NCI-H146 treated with DMSO at 0.1 percent for 48 hours (cell line): Measurements from ENCODE around the gene ERH.
"Not testable (repeated sequence)": the region's sequence is repeated elsewhere in the genome, so short reads cannot be mapped to it uniquely, and the experiment has no call there.

Experiments
- DNase-seq: peaks from one replicate; lab custom pipeline; 2025; ENCODE audit not compliant: unreplicated experiment; lab: John Stamatoyannopoulos, UW

Gene ERH

DNA sequence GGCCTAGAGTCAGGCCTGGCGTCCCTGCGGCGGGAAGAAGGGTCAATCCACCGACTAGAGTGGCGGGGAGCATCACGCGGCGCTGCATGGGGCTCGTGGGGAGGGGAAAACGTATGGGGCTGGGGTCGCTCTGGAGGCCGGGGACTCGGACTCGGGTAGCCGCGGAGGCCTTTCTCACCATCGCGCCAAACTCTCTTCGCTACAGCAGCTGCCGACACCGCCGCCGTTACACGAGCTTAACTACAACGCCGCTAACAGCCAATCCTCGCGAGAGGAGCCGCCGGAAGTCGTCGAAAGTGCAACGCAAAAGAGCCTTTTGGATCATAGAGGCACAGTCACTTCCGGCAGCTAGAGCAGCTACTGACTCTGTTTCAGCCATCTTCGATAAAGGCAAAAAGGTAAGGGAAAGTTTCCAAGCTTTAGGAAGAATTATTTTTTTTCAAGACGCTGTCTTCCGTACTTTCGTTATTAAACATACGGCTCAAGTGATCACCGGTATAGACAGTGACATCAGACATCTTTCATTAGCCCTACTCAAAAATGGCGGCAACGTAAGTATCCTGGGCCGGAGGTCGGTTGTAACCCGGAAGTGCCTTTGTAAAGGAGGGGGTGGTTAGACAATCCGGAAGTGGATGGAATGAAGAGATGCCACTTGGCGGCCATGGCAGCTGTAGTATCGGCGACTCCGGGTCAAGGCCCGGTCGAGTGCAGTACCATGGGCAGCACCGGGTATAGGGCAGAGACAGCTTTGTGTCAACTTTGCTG is at the start of gene ERH, which contains the start of gene SLC39A9:
Gene ERH (minus strand): TSS at position 247 of the 765 bp plus-strand sequence. CDS start 66 bp downstream, at position 181.
Gene SLC39A9 (plus strand): TSS at position 640 of the 765 bp plus-strand sequence. CDS start 678 bp downstream, outside the sequence.
- peak; percentile 97 for DNase-seq

DNA sequence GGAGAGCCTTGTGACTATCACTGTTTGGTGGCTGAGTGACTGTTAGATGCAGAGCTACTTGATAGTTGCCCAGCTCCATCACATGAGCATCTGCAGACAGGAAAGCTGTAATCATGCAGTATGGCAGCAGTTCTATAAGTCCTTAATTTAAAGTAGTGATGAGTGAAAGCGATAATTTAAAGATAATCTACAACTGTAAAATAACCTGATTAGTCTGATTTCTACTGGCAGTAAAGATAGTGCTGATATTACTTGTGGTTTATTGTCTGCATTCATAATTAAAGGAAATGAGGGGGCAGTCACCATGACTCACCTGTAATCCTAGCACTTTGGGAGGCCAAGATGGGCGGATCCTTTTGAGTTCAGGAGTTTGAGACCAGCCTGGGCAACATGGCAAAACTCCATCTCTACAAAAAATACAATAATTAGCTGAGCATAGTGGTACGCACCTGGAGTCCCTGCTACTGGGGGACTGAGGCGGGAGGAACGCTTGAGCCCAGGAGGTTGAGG is 45.3 kb upstream of the ERH start:
- DNase-seq = no peak

DNA sequence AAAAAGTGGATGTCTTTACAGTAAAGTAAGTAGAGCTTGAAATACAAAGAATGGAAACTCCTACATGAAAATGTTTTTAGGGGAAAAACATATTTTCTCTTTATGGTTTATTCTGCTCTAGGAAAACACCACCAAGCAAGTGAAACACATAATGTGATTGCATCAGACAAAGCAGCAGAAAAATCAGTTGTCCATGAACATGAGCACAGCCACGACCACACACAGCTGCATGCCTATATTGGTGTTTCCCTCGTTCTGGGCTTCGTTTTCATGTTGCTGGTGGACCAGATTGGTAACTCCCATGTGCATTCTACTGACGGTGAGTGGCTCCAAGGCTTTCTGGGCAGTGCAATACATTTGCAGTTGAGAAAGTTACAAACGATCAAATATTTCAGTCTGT is 43.8 kb upstream of the ERH start:
- no peak for DNase-seq

DNA sequence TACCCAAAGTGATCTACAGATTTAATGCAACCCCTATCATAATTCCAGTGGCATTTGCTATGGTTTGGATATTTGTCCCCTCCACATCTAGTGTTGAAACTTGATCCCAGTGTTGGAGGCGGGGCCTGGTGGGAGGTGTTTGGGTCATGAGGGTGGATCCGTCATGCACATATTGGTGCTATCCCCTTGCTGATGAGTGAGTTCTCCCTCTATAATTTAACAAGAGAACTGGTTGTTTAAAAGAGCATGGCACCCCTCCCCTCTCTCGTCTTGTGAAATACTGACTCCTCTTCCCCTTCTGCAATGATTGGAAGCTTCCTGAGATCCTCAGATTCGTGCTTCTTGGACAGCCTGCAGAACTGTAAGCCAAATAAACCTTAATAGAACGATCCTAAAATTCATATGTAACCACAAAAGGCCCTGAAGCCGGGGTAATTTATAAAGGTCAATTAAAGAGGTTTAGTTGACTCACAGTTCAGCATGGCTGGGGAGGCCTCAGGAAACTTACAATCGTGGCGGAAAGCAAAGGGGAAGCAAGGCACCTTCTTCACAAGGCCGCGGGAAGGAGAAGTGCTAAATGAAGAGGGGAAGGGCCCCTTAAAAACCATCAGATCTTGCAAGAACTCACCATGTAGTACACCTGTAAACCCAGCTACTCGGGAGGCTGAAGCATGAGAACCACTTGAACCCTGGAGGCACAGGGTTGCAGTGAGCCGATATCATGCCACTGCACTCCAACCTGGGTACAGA is 41.6 kb upstream of the ERH start:
- DNase-seq = no peak

DNA sequence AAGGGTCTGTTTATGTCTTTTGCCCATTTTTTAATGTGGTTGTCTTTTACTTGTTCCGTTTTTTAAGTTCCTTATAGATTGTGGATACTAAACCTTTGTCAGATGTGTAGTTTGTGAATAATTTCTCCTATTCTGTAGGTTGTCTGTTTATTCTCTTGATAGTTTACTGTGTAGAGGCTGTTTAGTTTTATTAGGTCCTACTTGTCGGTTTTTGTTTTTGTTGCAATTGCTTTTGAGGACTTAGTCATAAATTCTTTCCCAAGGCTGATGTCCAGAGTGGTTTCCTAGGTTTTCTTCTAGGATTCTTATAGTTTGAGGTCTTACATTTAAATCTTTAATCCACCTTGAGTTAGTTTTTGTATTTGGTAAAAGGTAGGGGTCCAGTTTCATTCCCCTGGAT is 34.3 kb upstream of the ERH start:
- no peak for DNase-seq

DNA sequence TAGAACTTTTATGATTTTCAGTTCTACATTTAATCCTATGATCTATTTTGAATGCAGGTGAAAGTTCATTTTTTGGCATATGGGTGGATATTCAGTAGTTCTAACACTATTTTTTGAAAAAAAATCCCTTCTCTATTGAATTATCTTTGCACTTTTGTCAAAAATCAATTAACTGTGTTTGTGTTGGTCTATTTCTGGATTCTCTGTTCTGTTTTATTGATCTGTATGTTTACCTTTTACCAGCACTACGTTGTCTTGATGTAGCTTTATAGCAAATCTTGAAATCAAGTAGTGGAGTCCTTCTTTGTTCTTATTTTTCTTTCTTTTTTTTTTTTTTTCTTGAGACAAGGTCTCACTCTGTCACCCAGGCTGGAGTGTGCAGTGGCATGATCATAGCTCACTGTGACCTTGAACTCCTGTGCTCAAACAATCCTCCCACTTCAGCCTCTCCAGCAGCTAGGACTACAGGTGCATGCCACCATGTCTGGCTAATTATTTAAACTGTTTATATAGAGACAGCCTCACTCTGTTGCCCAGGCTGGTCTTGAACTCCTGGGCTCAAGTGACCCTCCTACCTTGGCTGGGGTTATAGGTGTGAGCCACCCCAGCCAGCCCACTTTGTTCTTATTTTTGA is 32.3 kb upstream of the ERH start:
- DNase-seq = no peak

DNA sequence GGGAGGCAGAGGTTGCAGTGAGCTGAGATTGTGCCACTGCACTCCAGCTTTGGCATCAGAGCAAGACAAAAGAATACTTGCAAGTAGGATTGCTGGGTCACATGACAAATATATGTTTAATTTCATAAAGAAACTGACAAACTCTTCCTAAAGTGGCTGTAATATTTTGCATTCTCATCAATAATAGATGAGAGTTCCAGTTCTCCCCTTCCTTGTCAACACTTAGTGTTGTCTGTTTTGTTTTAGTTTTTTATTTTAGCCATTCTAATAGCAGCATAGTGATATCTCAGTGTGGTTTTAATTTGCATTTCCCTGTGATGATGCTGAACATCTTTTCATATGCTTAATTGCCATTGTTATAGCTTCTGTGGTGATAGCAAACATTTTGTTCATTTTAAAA is 31.5 kb upstream of the ERH start:
- no peak for DNase-seq

DNA sequence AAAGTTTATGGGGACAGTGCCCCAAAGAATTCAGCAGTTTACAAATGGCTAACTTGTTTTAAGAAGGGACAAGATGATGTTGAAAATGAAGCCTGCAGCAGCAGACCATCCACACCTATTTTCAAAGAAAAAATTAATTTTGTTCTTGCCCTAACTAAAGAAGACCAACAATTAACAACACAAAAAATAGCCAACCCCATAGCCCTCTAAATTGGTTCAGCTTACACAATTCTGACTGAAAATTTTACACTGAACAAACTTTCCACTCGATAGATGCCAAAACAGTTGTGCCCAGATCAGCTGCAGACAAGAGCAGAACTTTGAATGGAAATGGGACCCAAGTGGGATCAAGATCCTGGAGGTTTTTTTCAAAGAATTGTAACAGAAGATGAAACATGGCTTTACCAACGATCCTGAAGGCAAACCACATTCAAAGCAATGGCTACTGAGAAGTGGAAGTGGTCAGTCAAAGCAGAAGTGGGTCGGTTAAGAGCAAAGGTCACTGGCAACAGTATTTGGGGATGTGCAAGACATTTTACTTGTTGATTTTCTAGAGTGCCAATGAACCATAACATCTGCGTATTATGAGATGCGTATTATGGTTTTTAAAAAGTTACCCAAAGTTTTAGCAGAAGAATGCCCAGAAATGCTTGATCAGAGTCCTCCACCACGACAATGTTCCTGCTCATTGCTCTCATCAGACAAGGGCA is 30.3 kb upstream of the ERH start:
- no peak for DNase-seq

DNA sequence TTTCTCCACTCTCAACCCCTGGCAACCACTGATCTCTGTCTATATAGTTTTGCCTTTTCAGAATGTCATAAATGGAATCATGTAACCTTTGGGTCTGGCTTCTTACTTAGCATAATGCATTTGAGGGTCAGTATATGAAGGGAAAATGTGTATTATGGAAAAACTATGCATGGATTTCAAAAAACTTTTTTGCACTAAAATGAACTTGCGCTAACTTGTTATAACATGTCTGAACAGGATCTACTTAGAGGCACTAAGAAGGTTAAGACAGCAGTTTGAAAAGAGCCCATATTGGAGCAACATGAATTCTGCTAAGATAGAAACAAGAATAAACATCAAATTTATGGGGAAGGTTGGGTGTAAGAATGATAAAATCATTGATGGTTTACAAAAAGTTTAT is 29.5 kb upstream of the ERH start:
- no peak for DNase-seq

DNA sequence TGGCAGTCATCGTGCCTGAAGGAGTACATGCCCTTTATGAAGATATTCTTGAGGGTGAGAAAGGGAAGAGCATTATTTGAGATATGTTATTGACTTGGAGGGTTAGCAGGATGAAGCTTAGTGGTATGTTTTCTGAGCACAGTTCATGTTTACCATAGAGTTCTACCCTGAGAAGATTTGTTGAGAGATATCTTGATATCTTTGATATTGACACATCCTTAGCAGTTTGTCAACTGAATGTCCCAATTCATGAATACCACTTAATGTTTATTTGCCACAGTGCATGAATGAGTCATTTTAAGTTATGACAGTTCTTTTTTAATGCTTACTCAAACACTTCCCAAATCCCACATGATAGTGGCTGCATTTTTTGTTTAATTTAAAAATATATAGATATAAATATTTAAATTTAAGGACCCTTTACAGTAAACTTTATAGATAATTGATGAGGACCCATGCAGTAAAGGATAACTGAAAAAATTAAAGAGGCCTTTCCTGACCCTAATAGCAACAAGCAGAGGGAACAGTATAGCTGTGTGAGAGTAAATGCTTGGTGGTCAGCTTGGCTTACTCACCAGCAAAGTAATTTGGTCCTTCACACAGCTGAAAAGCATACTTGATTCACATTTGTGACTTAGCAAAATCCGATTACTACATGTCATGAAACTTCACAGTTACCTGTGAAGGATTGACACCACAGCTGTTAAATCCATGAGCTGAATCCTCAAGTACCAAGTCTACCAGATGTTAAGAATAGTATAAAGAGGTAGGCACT is 26.2 kb upstream of the ERH start:
- no peak for DNase-seq

DNA sequence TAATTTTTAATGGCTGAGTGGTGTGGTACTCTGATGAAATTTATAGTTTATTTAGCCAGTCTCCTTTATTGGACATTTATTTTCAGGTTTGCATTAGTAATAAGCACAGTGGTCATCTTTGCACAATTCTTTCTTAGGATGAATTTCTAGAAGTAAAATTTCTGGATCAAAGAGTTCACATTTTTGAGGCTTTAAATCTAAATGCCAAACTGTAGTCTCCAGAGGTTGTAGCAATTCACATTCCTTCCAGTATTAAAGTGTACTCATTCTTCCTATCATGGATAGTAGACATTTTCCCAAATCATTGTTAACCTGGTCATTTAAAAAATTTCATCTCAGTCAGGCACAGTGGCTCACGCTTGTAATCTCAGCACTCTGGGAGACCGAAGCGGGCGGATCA is 25.2 kb upstream of the ERH start:
- no peak for DNase-seq

DNA sequence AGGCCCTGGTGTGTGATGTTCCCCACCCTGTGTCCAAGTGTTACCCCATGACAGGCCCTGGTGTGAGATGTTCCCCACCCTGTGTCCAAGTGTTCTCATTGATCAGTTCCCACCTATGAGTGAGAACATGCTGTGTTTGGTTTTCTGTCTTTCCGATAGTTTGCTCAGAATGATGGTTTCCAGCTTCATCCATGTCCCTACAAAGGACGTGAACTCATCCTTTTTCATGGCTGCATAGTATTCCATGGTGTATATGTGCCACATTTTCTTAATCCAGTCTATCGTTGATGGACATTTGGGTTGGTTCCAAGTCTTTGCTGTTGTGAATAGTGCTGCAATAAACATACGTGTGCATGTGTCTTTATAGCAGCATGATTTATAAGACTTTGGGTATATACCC is 18.0 kb upstream of the ERH start:
- DNase-seq = not testable (repeated sequence)

DNA sequence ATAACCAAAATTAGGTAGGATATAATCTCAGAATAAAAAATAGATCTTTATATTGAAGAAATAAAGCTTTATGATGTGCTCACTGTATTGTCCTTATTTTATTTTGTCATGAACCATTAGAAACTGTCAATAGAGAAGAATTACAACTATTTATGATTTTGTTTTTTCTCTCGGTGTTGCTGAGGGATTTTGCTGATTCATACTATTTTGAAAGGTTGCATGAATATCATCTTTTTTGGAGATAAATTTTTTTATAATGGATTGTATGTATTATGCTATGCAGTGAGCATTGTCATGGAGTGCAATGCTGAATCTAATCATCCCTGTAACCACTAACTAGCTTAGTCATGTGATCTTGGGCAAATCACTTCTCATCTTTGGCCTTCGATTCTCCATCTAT is 15.4 kb upstream of the ERH start:
- DNase-seq = no peak

DNA sequence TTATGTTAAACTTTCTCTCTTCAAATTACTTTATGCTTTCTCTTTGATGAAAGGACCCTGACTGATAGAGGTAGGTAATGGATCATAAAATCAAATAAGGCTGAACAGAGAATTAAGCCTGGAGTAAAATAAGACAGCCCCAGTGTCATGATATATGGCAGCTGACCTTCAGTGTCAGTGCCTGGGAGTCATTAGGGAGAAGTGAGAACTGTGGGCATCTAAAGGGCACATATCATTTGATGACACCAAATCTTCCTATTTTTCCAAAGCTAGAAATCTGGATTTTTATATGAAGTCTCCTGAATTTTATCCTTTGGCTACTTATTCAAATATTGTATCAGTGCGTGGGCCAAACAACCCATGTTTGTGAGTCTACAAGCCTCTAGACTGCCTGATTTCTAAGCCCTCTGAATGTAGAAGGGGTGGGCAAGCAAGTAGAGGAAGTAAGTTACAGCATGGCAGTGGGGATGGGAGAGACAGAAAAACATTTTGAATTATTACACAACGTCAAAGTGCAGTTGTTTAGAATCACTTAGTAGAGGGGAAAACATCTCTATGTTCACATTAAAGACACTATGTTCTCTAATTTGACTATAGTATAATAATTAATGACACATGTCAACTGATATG is 10.3 kb upstream of the ERH start:
- DNase-seq = no peak

DNA sequence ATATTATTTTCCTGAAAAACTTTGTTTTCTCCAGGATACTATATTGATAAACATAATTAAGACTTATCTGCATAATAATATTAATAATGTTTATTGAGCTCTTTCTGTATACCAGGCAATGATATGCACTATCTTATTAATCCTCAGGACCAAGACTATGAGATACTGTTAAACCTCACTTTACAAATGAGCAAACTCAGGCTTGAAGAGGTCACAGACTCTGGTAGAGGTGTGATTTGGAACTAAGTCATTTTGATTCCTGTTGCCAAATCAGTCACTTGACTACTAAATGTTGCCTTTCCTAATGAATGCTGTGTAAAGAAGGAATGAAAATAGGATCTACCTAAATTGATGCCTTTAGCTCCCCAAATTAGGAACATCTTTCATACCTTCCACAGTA is 7.7 kb upstream of the ERH start:
- no peak for DNase-seq

DNA sequence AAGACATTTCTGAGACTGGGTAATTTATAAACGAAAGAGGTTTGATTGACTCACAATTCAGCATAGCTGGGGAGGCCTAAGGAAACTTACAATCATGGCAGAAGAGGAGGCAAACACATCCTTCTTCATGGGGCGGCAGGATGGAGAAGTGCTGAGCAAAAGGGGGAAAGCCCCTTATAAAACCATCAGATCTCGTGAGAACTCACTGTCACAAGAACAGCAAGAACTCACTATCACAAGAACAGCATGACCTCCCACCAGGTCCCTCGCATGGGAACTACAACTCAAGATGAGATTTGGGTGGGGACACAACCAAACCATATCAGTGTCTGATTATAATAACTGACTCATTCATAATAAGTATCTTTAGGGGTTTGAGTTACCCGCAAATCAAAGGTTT is 6.8 kb upstream of the ERH start:
- DNase-seq = no peak

DNA sequence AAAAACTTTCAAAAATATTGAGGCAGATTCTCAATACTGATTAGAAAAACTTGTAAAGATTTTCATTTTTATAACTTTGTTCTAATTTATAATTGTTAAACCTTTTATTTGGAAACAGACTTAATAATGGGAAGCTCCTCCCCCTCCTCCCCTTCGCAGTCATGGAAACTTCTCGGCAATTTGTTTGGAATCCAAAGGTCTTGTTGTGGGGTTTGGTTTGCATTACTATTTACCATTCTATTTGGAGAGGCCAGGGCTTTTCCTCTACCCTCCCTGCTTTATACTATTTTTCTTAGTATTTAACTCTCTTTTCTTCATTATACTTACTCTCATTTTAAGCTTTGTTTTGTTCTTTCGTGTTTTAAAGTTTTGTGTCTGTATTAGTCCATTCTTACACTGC is 6.4 kb upstream of the ERH start:
- no peak for DNase-seq

DNA sequence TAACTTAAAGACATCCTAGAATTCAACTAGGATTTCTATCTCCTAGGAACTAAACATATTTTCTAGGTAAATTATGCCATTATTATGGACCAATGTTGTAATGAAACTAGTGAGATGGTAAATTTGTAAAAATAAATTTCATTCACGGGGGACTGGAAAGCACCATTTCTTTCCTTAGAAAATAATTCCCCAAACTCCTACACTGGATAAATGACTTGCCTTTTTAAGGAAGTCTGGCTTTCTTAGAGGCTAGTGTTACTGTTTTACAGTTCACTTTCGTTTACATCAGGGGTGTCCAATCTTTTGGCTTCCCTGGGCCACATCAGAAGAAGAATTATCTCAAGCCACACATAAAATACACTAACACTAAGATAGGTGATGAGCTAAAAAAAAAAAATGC is 3.7 kb upstream of the ERH start:
- DNase-seq = no peak

DNA sequence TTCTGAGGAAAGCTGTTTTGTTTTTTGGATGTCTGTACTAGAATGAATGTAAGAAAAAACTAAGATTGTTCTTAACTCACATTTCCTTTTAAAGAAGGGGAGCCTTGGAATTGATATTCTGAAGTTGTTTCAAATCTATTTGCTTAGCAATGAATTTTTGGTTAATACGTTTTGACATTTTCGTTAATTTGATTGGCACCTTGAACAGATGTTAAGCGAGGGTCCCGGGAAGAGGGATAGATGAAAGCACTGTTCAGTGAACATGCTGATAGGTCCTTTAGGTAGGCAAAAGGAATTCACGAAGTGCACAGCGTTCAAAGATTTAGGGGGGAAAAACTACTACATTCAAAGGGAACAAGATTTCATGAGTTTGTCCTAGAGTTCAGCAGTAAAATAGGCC is 2.1 kb upstream of the ERH start:
- no peak for DNase-seq

DNA sequence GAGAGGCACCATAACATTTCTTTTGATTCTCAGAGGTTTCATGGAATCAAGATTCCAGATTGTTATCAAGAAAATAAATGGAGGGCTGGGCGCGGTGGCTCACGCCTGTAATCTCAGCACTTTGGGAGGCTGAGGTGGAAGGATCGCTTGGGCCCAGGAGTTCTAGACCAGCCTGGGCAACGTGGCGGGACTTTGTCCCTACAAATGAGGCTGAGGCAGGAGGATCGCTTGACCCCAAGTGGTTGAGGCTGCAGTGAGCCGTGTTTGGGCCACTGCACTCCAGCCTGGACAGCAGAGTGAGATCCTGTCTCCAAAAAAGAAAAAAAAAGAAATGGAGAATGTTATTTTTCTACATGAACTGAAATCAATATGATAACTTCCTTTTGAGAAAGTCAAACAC is 1.7 kb upstream of the ERH start:
- no peak for DNase-seq
